ENCODE measurements around the gene IDI2. TPM values are rescaled to one million over a fixed set of nuclear protein-coding genes. Genes with fewer than 3 reads are reported as not detected.
A peak's percentile ranks its signal among the peaks of the same experiment; 100 is the strongest.

The IDI2 gene
- total and polyA plus RNA-seq, 2 of the 13 experiments (the other 11 are each of a cell fraction or from before 2014, with no cell fraction given), result not detected

DNA sequence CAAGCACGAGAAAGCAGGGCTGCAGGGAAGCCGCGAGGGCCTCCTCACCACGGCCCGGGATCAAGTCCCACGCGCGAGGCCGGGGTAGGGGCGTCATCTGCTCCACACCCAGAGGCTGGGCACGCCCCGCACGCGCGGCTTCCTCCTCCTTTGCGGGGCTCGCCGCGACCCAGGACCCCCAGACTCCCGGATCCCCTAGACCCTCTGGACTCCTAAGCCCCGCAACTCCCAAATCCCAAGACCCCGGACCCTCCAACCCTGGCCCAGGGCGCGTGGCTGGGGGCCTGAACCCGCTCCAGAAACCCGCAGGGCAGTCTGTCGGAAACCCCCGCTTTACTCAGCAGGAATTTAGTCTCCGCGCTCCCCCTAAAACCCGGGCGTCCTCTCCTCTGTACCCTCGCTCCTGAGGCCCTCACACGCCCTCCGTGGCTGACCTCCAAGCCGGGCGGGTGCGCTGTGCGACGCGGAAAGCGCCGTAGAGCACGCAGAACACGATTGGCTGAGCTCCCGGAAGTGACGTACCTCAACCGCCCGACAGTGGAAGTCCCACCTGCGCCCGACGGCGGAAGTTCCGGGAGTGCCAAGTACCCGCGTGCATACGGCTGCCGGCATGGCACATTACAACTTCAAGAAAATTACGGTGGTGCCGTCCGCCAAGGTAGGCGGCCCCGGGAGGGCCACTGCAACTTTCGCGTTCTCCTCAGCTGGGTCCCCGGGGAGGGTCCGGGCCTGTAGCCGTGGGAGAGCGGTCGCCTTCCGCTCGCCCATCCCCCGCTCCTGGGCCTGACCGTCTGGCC, 37.6 kb downstream of the IDI2 start, which contains the start of gene GTPBP4 (continued):
- TF ChIP-seq HNF4G (IDR thresholded peaks at IDR 0.05; ENCODE audit: borderline replicate concordance, low read depth, low read length) (0 out of 2 replicates have a peak, but pooled peaks have one; percentile 8), HNF4G (CRISPR knock-in tag; IDR thresholded peaks at IDR 0.05; ENCODE audit: borderline replicate concordance, low read depth) (no peak), ZNF225 (CRISPR knock-in tag; IDR thresholded peaks at IDR 0.05) (no peak), MIXL1 (CRISPR knock-in tag; IDR thresholded peaks at IDR 0.05) (no peak), ZIK1 (CRISPR knock-in tag; IDR thresholded peaks at IDR 0.05; ENCODE audit: borderline replicate concordance, low read depth) (peak; percentile 92), HNRNPK (IDR thresholded peaks at IDR 0.05; ENCODE audit: low read depth, low read length, poor library complexity, severe bottlenecking) (peak; percentile 56), HNRNPUL1 (IDR thresholded peaks at IDR 0.05; ENCODE audit: low read depth, low read length) (no peak), SP140L (CRISPR knock-in tag; IDR thresholded peaks at IDR 0.05; ENCODE audit: borderline replicate concordance) (no peak), TSC22D2 (CRISPR knock-in tag; IDR thresholded peaks at IDR 0.05; ENCODE audit: borderline replicate concordance) (no peak)
- TF ChIP-seq, protein P1, sequence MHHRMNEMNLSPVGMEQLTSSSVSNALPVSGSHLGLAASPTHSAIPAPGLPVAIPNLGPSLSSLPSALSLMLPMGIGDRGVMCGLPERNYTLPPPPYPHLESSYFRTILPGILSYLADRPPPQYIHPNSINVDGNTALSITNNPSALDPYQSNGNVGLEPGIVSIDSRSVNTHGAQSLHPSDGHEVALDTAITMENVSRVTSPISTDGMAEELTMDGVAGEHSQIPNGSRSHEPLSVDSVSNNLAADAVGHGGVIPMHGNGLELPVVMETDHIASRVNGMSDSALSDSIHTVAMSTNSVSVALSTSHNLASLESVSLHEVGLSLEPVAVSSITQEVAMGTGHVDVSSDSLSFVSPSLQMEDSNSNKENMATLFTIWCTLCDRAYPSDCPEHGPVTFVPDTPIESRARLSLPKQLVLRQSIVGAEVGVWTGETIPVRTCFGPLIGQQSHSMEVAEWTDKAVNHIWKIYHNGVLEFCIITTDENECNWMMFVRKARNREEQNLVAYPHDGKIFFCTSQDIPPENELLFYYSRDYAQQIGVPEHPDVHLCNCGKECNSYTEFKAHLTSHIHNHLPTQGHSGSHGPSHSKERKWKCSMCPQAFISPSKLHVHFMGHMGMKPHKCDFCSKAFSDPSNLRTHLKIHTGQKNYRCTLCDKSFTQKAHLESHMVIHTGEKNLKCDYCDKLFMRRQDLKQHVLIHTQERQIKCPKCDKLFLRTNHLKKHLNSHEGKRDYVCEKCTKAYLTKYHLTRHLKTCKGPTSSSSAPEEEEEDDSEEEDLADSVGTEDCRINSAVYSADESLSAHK (CRISPR knock-in tag; IDR thresholded peaks at IDR 0.05; ENCODE audit: borderline replicate concordance), result 0 out of 2 replicates have a peak, but pooled peaks have one; percentile 47
- TF ChIP-seq, protein P2, sequence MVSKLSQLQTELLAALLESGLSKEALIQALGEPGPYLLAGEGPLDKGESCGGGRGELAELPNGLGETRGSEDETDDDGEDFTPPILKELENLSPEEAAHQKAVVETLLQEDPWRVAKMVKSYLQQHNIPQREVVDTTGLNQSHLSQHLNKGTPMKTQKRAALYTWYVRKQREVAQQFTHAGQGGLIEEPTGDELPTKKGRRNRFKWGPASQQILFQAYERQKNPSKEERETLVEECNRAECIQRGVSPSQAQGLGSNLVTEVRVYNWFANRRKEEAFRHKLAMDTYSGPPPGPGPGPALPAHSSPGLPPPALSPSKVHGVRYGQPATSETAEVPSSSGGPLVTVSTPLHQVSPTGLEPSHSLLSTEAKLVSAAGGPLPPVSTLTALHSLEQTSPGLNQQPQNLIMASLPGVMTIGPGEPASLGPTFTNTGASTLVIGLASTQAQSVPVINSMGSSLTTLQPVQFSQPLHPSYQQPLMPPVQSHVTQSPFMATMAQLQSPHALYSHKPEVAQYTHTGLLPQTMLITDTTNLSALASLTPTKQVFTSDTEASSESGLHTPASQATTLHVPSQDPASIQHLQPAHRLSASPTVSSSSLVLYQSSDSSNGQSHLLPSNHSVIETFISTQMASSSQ (IDR thresholded peaks at IDR 0.05; ENCODE audit: low read depth), result no peak
- TF ChIP-seq, protein P2 (CRISPR knock-in tag; IDR thresholded peaks at IDR 0.05; ENCODE audit: borderline replicate concordance), result no peak
- TF ChIP-seq, protein P3, sequence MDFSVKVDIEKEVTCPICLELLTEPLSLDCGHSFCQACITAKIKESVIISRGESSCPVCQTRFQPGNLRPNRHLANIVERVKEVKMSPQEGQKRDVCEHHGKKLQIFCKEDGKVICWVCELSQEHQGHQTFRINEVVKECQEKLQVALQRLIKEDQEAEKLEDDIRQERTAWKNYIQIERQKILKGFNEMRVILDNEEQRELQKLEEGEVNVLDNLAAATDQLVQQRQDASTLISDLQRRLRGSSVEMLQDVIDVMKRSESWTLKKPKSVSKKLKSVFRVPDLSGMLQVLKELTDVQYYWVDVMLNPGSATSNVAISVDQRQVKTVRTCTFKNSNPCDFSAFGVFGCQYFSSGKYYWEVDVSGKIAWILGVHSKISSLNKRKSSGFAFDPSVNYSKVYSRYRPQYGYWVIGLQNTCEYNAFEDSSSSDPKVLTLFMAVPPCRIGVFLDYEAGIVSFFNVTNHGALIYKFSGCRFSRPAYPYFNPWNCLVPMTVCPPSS (IDR thresholded peaks at IDR 0.05), result no peak
- TF ChIP-seq, protein P4, sequence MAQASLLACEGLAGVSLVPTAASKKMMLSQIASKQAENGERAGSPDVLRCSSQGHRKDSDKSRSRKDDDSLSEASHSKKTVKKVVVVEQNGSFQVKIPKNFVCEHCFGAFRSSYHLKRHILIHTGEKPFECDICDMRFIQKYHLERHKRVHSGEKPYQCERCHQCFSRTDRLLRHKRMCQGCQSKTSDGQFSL (CRISPR knock-in tag; IDR thresholded peaks at IDR 0.05), result peak; percentile 49; the same call in 1 of the 2 replicates
- TF ChIP-seq, protein P5, sequence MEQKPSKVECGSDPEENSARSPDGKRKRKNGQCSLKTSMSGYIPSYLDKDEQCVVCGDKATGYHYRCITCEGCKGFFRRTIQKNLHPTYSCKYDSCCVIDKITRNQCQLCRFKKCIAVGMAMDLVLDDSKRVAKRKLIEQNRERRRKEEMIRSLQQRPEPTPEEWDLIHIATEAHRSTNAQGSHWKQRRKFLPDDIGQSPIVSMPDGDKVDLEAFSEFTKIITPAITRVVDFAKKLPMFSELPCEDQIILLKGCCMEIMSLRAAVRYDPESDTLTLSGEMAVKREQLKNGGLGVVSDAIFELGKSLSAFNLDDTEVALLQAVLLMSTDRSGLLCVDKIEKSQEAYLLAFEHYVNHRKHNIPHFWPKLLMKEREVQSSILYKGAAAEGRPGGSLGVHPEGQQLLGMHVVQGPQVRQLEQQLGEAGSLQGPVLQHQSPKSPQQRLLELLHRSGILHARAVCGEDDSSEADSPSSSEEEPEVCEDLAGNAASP (CRISPR knock-in tag; IDR thresholded peaks at IDR 0.05; ENCODE audit: borderline replicate concordance), result no peak
- TF ChIP-seq, protein P6, sequence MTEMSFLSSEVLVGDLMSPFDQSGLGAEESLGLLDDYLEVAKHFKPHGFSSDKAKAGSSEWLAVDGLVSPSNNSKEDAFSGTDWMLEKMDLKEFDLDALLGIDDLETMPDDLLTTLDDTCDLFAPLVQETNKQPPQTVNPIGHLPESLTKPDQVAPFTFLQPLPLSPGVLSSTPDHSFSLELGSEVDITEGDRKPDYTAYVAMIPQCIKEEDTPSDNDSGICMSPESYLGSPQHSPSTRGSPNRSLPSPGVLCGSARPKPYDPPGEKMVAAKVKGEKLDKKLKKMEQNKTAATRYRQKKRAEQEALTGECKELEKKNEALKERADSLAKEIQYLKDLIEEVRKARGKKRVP (CRISPR knock-in tag; IDR thresholded peaks at IDR 0.05), result no peak
